Stimulated activated CD4-positive, alpha-beta T cell treated with anti-CD3 and anti-CD28 coated beads, Interleukin-4, amount 100 ng/mL, for 48 hours (primary cell): Measurements from ENCODE around the gene ADGRD2.

Source experiments
- DNase-seq, 2 donors: peaks; one replicate each; pipeline ENCODE4 v3.0.0-alpha.2; 2020; ENCODE audit warnings: low read depth in 2 of 2

The ADGRD2 gene

GRCh38 chr9:124511891-124512805 lies 61.9 kb downstream of the ADGRD2 start:
- DNase-seq = no peak

GRCh38 chr9:124512806-124513204 lies 62.6 kb downstream of the ADGRD2 start:
- no peak for DNase-seq

GRCh38 chr9:124513376-124513994 lies 63.2 kb downstream of the ADGRD2 start:
- no peak for DNase-seq

GRCh38 chr9:124514125-124514524 lies 63.9 kb downstream of the ADGRD2 start:
- no peak for DNase-seq

GRCh38 chr9:124514874-124515273 lies 64.6 kb downstream of the ADGRD2 start:
- DNase-seq = no peak

GRCh38 chr9:124517600-124517999 lies 67.3 kb downstream of the ADGRD2 start:
- no peak for DNase-seq

- no peak for DNase-seq
These were observed 67.9 kb downstream of the ADGRD2 start for GRCh38 chr9:124518116-124518515.

GRCh38 chr9:124520206-124520596 lies 70.0 kb downstream of the ADGRD2 start:
- DNase-seq = no peak

- DNase-seq = no peak
These were observed 70.9 kb downstream of the ADGRD2 start for GRCh38 chr9:124521142-124521541.

GRCh38 chr9:124522121-124523098 lies 72.2 kb downstream of the ADGRD2 start:
- DNase-seq = no peak

GRCh38 chr9:124526174-124526573 lies 75.9 kb downstream of the ADGRD2 start:
- DNase-seq = no peak

GRCh38 chr9:124527781-124528180 lies 77.5 kb downstream of the ADGRD2 start:
- DNase-seq = no peak
